A172 (cell line): ENCODE measurements around the gene VLDLR. TPM values are rescaled to one million over a fixed set of nuclear protein-coding genes. Genes with fewer than 3 reads are reported as not detected.

Experiments used
- DNase-seq: peaks from one replicate; pipeline ENCODE4 v3.0.0-alpha.2; 2015; ENCODE audit warnings: low spot score
- total RNA-seq: library from RNA; depleted of rRNA; stranded (reverse); fragments of >200 nt; shearing (Covaris generic); gene quantifications from 2 replicates; pipeline ENCODE4 v1.2.3, GENCODE V29; 2014; rRNA removed

The VLDLR gene
- 1.8 and 3.8 TPM in 2 replicates for total RNA-seq

GRCh38 chr9:2621722-2622460 is at the start of gene VLDLR:
VLDLR (plus strand) TSS chr9:2621787; CDS start chr9:2622190, 403 bp downstream.
- DNase-seq, result peak; percentile 9

DNA sequence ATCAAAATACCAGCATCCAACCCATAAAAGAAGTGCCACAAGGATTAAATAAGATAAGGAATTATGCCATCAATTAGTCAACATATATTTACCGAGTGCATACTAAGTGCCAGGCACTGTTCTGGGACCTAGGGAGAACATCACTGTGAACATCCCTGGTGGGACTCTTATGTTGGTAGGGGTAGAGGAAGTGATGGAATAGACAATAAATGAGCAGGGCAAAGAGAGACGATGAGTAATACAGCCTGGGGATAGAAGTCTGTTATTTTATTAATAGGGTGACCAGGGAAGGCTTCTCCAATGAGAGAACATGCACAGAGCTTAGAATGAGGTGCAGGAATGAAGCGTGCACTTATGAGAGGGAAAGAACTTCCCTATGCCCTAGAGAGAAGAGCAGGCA is 47.4 kb upstream of the VLDLR start:
- DNase-seq, result no peak

DNA sequence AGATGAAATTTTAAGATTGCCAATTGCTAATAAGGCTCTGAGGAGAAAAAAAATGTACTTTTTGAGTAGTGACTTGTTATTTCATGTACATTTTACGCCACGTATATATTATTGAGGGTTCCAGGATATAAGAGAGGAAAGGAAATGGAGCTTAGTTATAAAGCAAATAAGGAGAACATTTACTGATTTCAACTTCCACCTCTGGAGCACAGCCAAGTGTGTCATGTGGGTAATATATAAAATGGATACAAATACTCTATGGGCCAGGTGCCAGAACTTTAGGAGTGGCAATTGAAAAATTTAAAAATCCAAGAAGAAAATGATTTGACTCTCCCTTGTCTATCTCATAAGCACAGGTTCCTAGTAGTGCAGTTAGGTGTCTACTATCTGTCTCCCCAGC is 45.0 kb upstream of the VLDLR start:
- DNase-seq, result no peak

DNA sequence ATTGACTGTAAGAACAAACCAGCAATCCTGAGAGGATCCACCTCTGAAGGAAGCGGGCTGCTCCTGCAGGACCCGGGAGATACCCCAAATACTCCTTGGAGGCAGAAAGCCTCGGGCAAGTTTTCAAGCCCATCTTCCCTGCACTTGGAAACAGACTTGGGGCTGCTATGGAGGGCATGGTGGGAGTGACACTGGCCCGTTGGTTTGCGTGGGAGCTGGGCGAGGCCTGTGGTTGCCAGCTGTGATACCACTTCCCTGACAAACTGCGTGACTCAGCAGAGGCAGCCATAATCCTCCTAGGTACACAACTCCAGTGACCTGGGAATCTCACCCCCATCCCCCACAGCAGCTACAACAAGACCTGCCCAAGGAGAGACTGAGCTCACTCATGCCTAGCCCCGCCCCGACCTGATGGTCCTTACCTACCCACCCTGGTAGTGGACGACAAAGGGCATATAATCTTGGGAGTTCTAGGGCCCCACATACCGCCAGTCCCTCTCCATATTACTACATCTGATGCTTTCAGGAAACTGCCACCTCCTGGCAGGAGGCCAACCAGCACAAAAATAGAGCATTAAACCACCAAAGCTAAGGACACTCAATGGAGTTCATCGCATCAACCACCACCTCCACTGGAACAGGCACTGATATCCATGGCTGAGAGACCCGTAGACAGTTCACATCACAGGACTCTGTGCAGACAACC is 38.1 kb upstream of the VLDLR start:
- DNase-seq, result no peak

DNA sequence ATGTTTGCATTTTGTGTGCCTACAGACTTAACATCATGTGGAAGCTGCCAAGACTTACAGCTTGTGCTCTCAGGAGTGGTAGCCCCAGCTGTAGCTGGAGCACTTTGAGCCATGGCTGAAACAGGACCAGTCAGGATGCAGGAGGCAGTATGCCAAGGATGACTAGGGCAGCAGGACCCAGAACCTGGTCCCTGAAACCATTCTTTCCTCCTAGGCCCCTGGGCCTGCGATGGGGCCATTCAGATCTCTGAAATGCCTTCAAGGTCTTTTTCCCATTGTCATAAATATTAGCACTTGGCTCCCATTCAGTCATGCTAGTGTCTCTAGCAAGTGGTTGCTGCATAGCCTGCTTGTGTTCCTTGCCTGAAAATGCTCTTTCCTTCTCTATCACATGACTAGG is 29.6 kb upstream of the VLDLR start:
- DNase-seq, result no peak

GRCh38 chr9:2593744-2594143 is 27.8 kb upstream of the VLDLR start:
- DNase-seq, result no peak

GRCh38 chr9:2595973-2596372 is 25.6 kb upstream of the VLDLR start:
- no peak for DNase-seq

GRCh38 chr9:2597483-2597882 is 24.1 kb upstream of the VLDLR start:
- no peak for DNase-seq

DNA sequence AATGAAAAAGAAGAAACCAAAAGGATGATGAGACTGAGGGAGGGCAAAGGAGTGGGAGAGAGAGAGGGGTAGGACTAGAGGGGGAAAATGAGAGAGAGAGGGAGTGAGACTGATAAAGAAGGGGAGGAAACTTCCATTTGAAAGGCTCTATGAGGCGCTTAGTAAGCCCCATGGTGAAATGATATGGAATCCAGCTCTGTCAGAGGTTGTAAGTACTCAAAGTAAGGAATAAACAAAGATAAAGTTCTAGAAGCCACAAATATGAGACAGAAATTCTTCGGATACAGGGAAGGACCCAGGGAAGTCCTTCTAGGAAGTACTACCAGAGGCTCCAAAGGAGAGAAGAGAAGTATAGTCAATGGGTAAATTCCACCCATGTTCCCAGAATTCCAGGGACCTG is 21.7 kb upstream of the VLDLR start:
- DNase-seq, result no peak

DNA sequence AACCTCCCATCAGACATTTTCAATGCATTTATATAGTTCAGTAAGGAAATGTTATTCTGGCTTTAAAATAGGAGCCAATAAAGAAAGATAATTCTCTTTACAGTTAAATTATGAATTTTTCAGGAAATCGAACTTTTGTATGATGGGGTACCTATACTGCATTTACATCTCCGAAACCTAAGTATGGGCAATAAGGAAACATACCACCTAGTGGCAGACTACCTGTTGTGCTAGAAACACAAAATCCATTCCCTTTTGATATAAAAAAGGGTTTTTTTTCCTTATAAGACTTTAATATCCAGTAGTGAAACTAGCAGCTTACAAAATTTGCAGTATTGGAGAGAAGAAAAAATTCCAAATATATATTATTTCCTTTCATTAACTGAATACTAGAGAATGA is 21.3 kb upstream of the VLDLR start:
- no peak for DNase-seq

DNA sequence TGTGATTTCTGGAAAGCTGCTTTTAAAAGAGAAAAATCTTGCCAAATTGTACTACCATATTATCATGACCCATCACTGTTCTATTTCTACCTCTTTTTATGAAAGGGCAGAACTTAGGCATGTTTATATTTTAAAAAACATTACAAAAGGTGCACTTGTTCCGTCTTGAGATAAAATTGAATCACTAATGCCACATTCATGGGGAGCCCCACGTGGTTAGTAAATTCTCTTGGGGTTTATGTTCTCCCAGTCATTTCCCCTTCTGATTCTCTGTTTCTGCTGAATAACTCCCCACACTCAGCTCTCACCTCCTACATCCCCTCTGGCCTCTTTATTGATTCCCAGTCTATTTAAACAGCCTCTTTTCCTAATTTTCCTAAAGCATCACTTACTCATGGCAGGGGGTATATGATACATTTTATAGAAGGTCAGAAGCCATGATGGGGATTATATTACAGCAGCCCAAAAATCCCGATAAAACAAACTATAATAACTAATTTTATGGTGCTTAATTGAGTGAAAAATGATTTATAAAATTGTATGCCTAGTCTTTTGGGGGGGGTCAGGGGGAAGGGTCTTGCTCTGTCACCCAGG is 19.7 kb upstream of the VLDLR start:
- no peak for DNase-seq

DNA sequence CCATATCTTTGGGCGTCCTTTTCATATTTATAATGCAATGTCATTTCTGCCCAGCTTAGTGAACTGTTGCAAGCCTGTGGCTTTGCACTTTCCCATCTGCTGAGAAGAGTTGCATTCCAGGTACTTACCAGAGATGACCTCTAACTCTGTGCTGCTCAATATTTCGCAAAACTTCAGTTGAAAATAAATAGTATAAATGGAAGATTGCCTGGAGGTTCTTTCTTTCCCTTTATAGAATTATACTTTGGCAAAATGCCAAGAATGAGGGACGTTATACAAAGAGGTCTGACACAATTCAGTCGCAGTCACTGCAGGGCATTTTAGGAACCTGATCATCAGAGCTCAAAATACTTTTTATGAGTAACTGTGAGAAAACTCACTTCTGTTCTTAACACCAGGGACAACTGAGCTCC is 18.9 kb upstream of the VLDLR start:
- DNase-seq, result no peak

DNA sequence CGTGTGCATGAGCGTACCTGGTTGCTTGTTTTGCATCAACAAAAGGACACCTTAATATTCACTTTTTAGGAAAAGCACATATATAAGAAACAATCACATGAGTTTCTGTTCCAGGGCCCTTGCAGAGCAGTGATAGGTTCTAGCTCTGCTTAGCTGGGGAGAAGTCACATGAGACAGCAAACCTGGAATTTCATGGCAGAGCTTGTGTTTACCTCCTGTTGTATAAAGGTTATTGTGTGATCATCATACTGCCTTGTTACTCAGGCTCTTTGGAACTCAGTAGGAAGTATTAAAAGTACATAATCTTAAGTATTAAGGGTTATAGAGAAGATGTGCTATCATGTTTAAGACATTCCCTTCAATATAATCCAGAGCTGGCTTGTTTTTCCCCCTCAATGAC is 18.0 kb upstream of the VLDLR start:
- no peak for DNase-seq

DNA sequence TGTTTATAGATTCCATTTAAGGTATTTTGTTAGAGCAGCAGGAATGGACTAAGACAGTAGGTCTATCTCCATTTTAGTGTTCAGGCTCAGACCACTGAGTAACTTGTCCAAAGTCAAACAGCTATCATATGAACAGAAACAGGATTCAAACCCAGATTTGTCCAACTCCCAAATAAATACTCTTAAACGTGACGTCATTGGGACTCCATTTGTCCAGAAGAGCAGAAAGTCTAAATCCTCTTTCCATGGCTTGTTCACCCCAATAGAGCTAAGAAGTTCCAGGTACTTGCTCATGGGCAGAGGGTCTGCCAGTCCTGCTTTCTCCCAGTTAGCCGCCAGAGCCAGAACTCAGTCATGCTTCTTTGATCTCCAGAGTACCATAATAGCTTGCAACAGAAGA is 16.3 kb upstream of the VLDLR start:
- DNase-seq, result no peak

DNA sequence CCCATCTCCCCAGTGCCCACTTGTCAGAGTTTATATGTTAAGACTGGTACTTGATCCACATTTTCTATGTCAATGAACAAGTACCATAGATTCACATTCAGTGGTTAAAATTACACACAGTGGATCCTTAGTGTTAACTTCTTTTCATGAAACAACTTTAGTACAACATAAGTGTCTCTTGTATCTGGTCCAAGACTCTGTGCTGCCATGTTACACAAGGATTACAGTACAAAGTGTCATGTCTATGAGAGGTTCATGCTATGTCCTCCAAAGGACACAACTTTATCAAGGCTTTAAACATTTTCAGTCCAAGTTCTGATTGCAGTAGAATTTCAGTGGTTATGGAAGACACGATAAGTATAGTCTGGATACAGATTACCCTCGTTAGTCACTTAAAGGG is 13.3 kb upstream of the VLDLR start:
- DNase-seq, result no peak

- DNase-seq, result no peak
These were observed 10.6 kb upstream of the VLDLR start for GRCh38 chr9:2610985-2611384.

DNA sequence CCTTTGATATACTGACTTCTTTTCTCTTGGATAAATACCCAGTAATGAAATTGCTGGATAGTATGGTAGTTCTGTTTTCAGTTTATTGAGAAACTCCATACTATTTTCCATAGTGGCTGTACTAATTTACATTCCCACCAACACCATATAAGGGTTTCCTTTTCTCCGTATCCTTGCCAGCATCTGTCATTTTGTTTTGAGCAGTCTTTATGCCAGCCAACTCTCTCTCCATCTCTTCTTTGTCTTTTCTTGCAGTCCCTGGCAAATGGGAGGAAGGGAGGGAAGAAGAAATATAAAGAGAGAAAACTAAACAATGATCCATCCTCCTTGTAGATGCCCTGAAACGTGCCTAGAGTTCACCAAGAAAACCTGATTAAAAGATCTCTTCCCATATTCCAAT is 9.6 kb upstream of the VLDLR start:
- no peak for DNase-seq

GRCh38 chr9:2613730-2614271 is 7.8 kb upstream of the VLDLR start:
- no peak for DNase-seq

- DNase-seq, result no peak
These were observed 6.1 kb upstream of the VLDLR start for GRCh38 chr9:2615497-2615896.

GRCh38 chr9:2616692-2617377 is 4.8 kb upstream of the VLDLR start:
- DNase-seq, result no peak

- DNase-seq, result no peak
These were observed 3.3 kb upstream of the VLDLR start for GRCh38 chr9:2618289-2618688.
